HFFc6 (cell line): ENCODE results near the gene RAPGEF1. TPM values are rescaled to one million over a fixed set of nuclear protein-coding genes. Genes with fewer than 3 reads are reported as not detected.
"Not testable (repeated sequence)": the region's sequence is repeated elsewhere in the genome, so short reads cannot be mapped to it uniquely, and the experiment has no call there.

Experiments
- DNase-seq: peaks from one replicate; pipeline ENCODE4 v3.0.0-alpha.2; 2018
- H3K27ac Mint-ChIP-seq: 2 replicates; pipeline ENCODE4 v1.8.0; 2020; ENCODE audit warnings: mild to moderate bottlenecking, mixed read lengths
- H3K27me3 Mint-ChIP-seq: 2 replicates; pipeline ENCODE4 v1.8.0; 2021; ENCODE audit warnings: mild to moderate bottlenecking, moderate library complexity, mixed read lengths; ENCODE audit not compliant: insufficient read depth
- H3K36me3 Mint-ChIP-seq: 2 replicates; pipeline ENCODE4 v1.8.0; 2021; ENCODE audit warnings: low read depth, mixed read lengths
- H3K4me1 Mint-ChIP-seq: 2 replicates; pipeline ENCODE4 v1.8.0; 2020; ENCODE audit warnings: low read depth, mixed read lengths
- H3K4me3 Mint-ChIP-seq: 2 replicates; pipeline ENCODE4 v1.8.0; 2020; ENCODE audit warnings: mild to moderate bottlenecking, moderate library complexity, mixed read lengths
- H3K9me3 Mint-ChIP-seq: 2 replicates; pipeline ENCODE4 v1.8.0; 2020; ENCODE audit warnings: mild to moderate bottlenecking, mixed read lengths
- CTCF ChIP-seq: fragments of 200-600 bp; sonication (generic); IDR thresholded peaks from 2 replicates; pipeline ENCODE4 v1.5.0; 2021; ENCODE audit warnings: antibody characterized with exemption, mild to moderate bottlenecking
- total RNA-seq, 6 experiments: library from RNA; stranded (reverse); fragmentation: NEBNext Ultra II Directional; extraction: Animal tissue kit (Norgen Biotek cat#: 25700); gene quantifications; 2 replicates in 1 of 6; 3 replicates in 5 of 6; pipeline ENCODE4 v1.2.3, GENCODE V29; 2021

Gene RAPGEF1
- total RNA-seq, 6 experiments from 2014 or later: 38.6 to 46.6 (median 42.3) TPM

DNA sequence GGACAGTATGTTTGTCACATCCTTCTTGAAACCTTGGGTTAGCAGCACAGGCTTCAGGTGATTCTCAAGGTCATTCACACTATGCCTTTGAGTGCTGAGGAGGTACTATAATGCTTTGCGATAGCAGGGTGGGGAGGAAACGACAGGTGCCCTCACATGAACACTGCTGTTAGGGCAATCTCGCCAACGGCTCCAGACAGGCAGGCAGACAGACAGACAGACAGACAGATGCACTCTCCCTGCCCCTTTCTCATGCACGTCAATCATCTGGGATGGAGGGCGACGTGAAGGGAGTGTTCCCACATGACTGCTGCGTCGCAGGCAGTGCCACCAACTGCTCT lies 82.9 kb downstream of the RAPGEF1 start:
- peaks cover 36% of the 10 kb centered on the region for H3K4me1 Mint-ChIP-seq

DNA sequence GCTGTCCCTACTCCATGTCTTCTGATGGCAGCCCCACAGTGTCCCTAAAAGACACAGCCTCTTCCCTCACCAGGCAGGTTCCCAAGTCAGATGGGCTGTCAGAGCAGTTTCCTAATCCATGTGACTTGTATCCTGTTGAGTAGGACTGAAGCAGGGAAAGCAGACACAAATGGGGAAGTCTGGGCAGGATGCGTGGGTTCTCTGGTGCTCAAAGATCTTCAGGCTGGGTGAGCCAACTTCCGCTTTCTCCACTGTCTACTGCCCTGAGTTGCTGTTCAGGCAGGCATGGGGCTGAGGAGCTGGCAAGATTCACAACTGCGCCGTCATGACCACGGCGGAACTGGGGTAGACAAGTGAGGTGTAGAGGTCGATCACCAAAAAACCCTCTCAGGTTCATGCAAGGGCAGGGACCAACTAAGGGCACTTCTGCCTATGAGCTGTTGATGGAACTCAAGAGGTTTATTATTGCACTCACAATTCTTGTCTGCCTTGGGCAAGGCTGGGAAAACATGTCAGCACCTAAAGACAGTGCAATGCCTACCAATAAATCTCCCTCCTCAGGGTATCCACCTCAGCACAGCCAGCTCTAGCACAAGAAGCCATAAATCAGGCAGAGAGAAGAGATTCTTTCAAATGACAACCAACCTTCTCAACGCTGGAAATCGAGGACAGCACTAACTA lies 83.4 kb downstream of the RAPGEF1 start:
- DNase-seq: no peak
- peaks cover 10% of the 10 kb centered on the region for H3K36me3 Mint-ChIP-seq
- H3K27me3 Mint-ChIP-seq: no peaks in the 10 kb centered on the region
- H3K27ac Mint-ChIP-seq: no peak overlapping the region
- H3K4me3 Mint-ChIP-seq: no peak overlapping the region
- no peak for TF ChIP-seq CTCF
- H3K4me1 Mint-ChIP-seq: peaks cover 39% of the 10 kb centered on the region
- no peaks in the 10 kb centered on the region for H3K9me3 Mint-ChIP-seq

More for the DNA sequence above, 82.9 kb downstream of the RAPGEF1 start:
- Mint-ChIP-seq H3K27ac (no peak overlapping the region; the same call in 1 of the 2 replicates), H3K4me3 (no peak overlapping the region), H3K9me3 (no peaks in the 10 kb centered on the region), H3K36me3 (peaks cover 10% of the 10 kb centered on the region), H3K27me3 (no peaks in the 10 kb centered on the region)
- no peak for DNase-seq
- no peak for TF ChIP-seq CTCF

GRCh38 chr9:131654369-131654768 lies 85.5 kb downstream of the RAPGEF1 start:
- H3K27ac Mint-ChIP-seq, DNase-seq, H3K4me3 Mint-ChIP-seq, H3K27me3 Mint-ChIP-seq, H3K9me3 Mint-ChIP-seq: not testable (repeated sequence)
- peaks cover 15% of the 10 kb centered on the region for H3K36me3 Mint-ChIP-seq
- H3K4me1 Mint-ChIP-seq: peaks cover 59% of the 10 kb centered on the region

GRCh38 chr9:131651599-131651998 lies 88.3 kb downstream of the RAPGEF1 start:
- Mint-ChIP-seq H3K4me1 (peaks cover 32% of the 10 kb centered on the region), H3K27me3 (peaks cover 3% of the 10 kb centered on the region), H3K36me3 (peaks cover 12% of the 10 kb centered on the region), H3K4me3 (no peak overlapping the region), H3K27ac (peak overlapping the region; percentile 93), H3K9me3 (no peaks in the 10 kb centered on the region)
- DNase-seq: peak; percentile 60
- no peak for TF ChIP-seq CTCF

DNA sequence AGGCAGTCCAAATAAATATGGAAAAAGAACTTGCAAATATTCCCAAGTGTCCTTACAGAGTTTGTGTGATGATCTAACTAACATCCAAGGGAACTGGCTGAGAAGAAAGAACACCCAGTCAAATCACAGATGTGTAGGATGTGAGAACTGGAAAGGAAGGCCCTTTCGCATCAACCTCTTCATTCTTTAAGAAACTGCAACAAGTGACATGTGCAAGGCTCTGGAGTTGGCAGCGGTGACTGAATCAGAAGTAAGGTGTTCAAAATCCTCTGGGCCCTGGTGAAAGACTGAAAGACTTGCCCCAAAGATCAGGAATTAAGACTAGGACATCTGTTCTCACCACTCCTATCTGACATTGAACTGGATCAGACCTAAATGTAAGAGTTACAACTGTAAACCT lies 88.7 kb downstream of the RAPGEF1 start:
- TF ChIP-seq CTCF: no peak
- Mint-ChIP-seq H3K27me3 (peaks cover 3% of the 10 kb centered on the region), H3K27ac (peak overlapping the region; percentile 93), H3K36me3 (peaks cover 8% of the 10 kb centered on the region), H3K4me3 (no peak overlapping the region), H3K9me3 (no peaks in the 10 kb centered on the region), H3K4me1 (peaks cover 27% of the 10 kb centered on the region)
- no peak for DNase-seq

- Mint-ChIP-seq H3K27ac (peak overlapping the region; percentile 93), H3K27me3 (peaks cover 3% of the 10 kb centered on the region), H3K36me3 (peaks cover 5% of the 10 kb centered on the region), H3K4me1 (peaks cover 33% of the 10 kb centered on the region), H3K9me3 (no peaks in the 10 kb centered on the region), H3K4me3 (peak overlapping the region; percentile 57; the same call in 1 of the 2 replicates)
- peak; percentile 88 for DNase-seq
- TF ChIP-seq CTCF: no peak
Observed at GRCh38 chr9:131650254-131650653, 89.6 kb downstream of the RAPGEF1 start.
